GM12878 (cell line): ENCODE results near the gene CEBPB. TPM values are rescaled to one million over a fixed set of nuclear protein-coding genes. Genes with fewer than 3 reads are reported as not detected.

Experiments used
- PML ChIP-seq: IDR thresholded peaks from 2 replicates; pipeline ENCODE4 v1.6.1; 2012; ENCODE audit warnings: low read length, inconsistent platforms
- PRDM15 ChIP-seq: fragments of 450-650 bp; formaldehyde crosslinking; IDR thresholded peaks from 2 replicates; pipeline ENCODE4 v1.4.0; 2020; ENCODE audit warnings: mild to moderate bottlenecking, moderate library complexity
- REST ChIP-seq: IDR thresholded peaks from 2 replicates; pipeline ENCODE4 v1.6.1; 2012; ENCODE audit warnings: mild to moderate bottlenecking, low read depth, low read length
- SUPT20H ChIP-seq: IDR thresholded peaks from 2 replicates; pipeline ENCODE4 v1.6.1; 2011; ENCODE audit warnings: low read depth, mild to moderate bottlenecking, low read length, moderate library complexity, borderline replicate concordance; ENCODE audit not compliant: control insufficient read depth
- ZNF384 ChIP-seq: IDR thresholded peaks from 2 replicates; pipeline ENCODE4 v1.6.1; 2012; ENCODE audit warnings: low read depth, mild to moderate bottlenecking, low read length, improper control_type of control experiment, borderline replicate concordance
- polyA plus RNA-seq, 11 experiments: library from polyadenylated mRNA; depleted of rRNA in 4 of 11; unstranded in 6 of 11; stranded (reverse) in 5 of 11; fragments of >200 nt; fragmentation: Nextera tagmentation in 4 of 11; fragmentation: Illumina TruSeq in 1 of 11; extraction: Ambion mirVana in 4 of 11; extraction: Trizol in 1 of 11; gene quantifications; 1 replicate in 1 of 11; 2 replicates in 10 of 11; pipeline versions ENCODE4 v1.2.1 to v1.2.3, GENCODE V29; 2011 to 2016; ENCODE audit warnings: inconsistent platforms in 2 of 11, missing spikeins in 2 of 11, low read depth in 1 of 11
- total RNA-seq, 4 experiments: library from RNA; depleted of rRNA in 3 of 4; stranded (reverse); fragments of >200 nt in 3 of 4; fragmentation: Illumina TruSeq in 1 of 4; extraction: Trizol in 1 of 4; gene quantifications; 2 replicates each; pipeline versions ENCODE4 v1.2.1 to v1.2.3, GENCODE V29; 2013 to 2021

CEBPB gene
- total and polyA plus RNA-seq, 10 of the 15 experiments (the other 5 are each of a cell fraction or from before 2014, with no cell fraction given): 0.18 to 8.8 (median 1.6) TPM

GRCh38 chr20:50211091-50211490 lies 20.5 kb downstream of the CEBPB start (continued):
- no peak for TF ChIP-seq SUPT20H
- TF ChIP-seq ZNF384: no peak
- TF ChIP-seq REST: no peak
- TF ChIP-seq PML: no peak
- TF ChIP-seq PRDM15 (CRISPR knock-in tag): no peak
